HG02885 (cell line): Measurements from ENCODE around the gene DGCR8.
A peak's percentile ranks its signal among the peaks of the same experiment; 100 is the strongest.

Experiments used
- ATAC-seq: cut with Tn5 transposase; IDR thresholded peaks from one replicate; pipeline ENCODE4 v1.9.1; 2021; ENCODE audit warnings: mild to moderate bottlenecking; ENCODE audit not compliant: unreplicated experiment, poor library complexity

DGCR8 gene

GRCh38 chr22:20133930-20134549 lies 54.0 kb downstream of the DGCR8 start:
- no peak for ATAC-seq

GRCh38 chr22:20135265-20135664 lies 55.2 kb downstream of the DGCR8 start:
- no peak for ATAC-seq

GRCh38 chr22:20135806-20136602 lies 56.0 kb downstream of the DGCR8 start:
- ATAC-seq: no peak

GRCh38 chr22:20136603-20136873 lies 56.5 kb downstream of the DGCR8 start:
- no peak for ATAC-seq

GRCh38 chr22:20137113-20137512 lies 57.1 kb downstream of the DGCR8 start:
- no peak for ATAC-seq

- no peak for ATAC-seq
These were observed 57.8 kb downstream of the DGCR8 start for GRCh38 chr22:20137671-20138416.

- no peak for ATAC-seq
These were observed 58.3 kb downstream of the DGCR8 start for GRCh38 chr22:20138417-20138738.

GRCh38 chr22:20138868-20139267 lies 58.8 kb downstream of the DGCR8 start:
- no peak for ATAC-seq

- ATAC-seq: no peak
These were observed 59.5 kb downstream of the DGCR8 start for GRCh38 chr22:20139391-20140106.

- no peak for ATAC-seq
These were observed 60.0 kb downstream of the DGCR8 start for GRCh38 chr22:20140107-20140445.

GRCh38 chr22:20140521-20140964 lies 60.5 kb downstream of the DGCR8 start:
- ATAC-seq: no peak

GRCh38 chr22:20141186-20142077 lies 61.4 kb downstream of the DGCR8 start:
- ATAC-seq: no peak

GRCh38 chr22:20142711-20143621 lies 62.9 kb downstream of the DGCR8 start:
- no peak for ATAC-seq

GRCh38 chr22:20143883-20144665 lies 64.0 kb downstream of the DGCR8 start:
- no peak for ATAC-seq

GRCh38 chr22:20145206-20145831 lies 65.3 kb downstream of the DGCR8 start:
- ATAC-seq: no peak

GRCh38 chr22:20145832-20146223 lies 65.8 kb downstream of the DGCR8 start:
- no peak for ATAC-seq

- peak; percentile 55 for ATAC-seq
These were observed 66.7 kb downstream of the DGCR8 start for GRCh38 chr22:20146777-20147176.
